HEK293 (cell line): ENCODE results near the gene HDDC3.
A peak's percentile ranks its signal among the peaks of the same experiment; 100 is the strongest.

Experiments used
- CTCF ChIA-PET: fragments of 350-600 bp; formaldehyde crosslinking; extraction: SDS; loops from one replicate; lab custom pipeline; 2021; ENCODE audit warnings: antibody characterized with exemption; lab: Yijun Ruan, JAX
- POLR2A ChIA-PET: fragments of 300-600 bp; formaldehyde crosslinking; extraction: SDS; loops from one replicate; lab custom pipeline; 2020; ENCODE audit warnings: antibody characterized with exemption, inconsistent platforms; lab: Yijun Ruan, JAX
- H3K27ac ChIP-seq: fragments of 200-500 bp; sonication (Bioruptor generic); 2 replicates; pipeline ENCODE4 v1.5.1; 2014; ENCODE audit warnings: low read depth, low read length, control low read depth, inconsistent platforms; ENCODE audit errors: extremely low read depth
- H3K36me3 ChIP-seq, 2 experiments: fragments of 200-500 bp in 1 of 2; sonication (Bioruptor generic) in 1 of 2; 1 replicate in 1 of 2; 2 replicates in 1 of 2; pipeline ENCODE4 v1.5.1; 2014 to 2017; ENCODE audit warnings: inconsistent platforms in 2 of 2, low read length in 2 of 2; ENCODE audit not compliant: control insufficient read depth in 2 of 2, insufficient read depth in 1 of 2
- H3K4me1 ChIP-seq: fragments of 200-500 bp; sonication (Bioruptor generic); 2 replicates; pipeline ENCODE4 v1.5.1; 2014; ENCODE audit warnings: mild to moderate bottlenecking, low read length, inconsistent platforms; ENCODE audit not compliant: control insufficient read depth, insufficient read depth
- H3K4me3 ChIP-seq: 2 replicates; pipeline ENCODE4 v1.5.1; 2011; ENCODE audit warnings: low read depth, mild to moderate bottlenecking, control low read depth, low read length, moderate library complexity
- H3K9me3 ChIP-seq: fragments of 200-500 bp; sonication (Bioruptor generic); 2 replicates; pipeline ENCODE4 v1.5.1; 2014; ENCODE audit warnings: low read depth, low read length, inconsistent platforms; ENCODE audit not compliant: control insufficient read depth, insufficient read depth
- GLI2 ChIP-seq: fragments of 450-650 bp; formaldehyde crosslinking; IDR thresholded peaks from 2 replicates; pipeline ENCODE4; 2017; ENCODE audit warnings: missing biosample characterization, missing genetic modification characterization, low read depth, borderline replicate concordance
- HOXD13 ChIP-seq: sonication (generic); formaldehyde crosslinking; IDR thresholded peaks from 2 replicates; pipeline ENCODE4 v1.8.0; 2022; ENCODE audit warnings: missing genetic modification reagents, borderline replicate concordance
- SP7 ChIP-seq: fragments of 450-650 bp; formaldehyde crosslinking; IDR thresholded peaks from 2 replicates; pipeline ENCODE4 v1.5.1; 2016; ENCODE audit warnings: missing biosample characterization, missing genetic modification characterization
- TCF7L2 ChIP-seq: IDR thresholded peaks from 2 replicates; pipeline ENCODE4 v1.6.1; 2011; ENCODE audit warnings: low read depth, mild to moderate bottlenecking, inconsistent platforms, low read length, moderate library complexity, borderline replicate concordance
- ZNF112 ChIP-seq: fragments of 450-650 bp; formaldehyde crosslinking; IDR thresholded peaks from 2 replicates; pipeline ENCODE4 v1.5.0; 2017; ENCODE audit warnings: missing biosample characterization, missing genetic modification characterization
- ZNF18 ChIP-seq: fragments of 450-650 bp; formaldehyde crosslinking; IDR thresholded peaks from 2 replicates; pipeline ENCODE4 v1.5.1; 2016; ENCODE audit warnings: missing biosample characterization, missing genetic modification characterization
- ZNF23 ChIP-seq: fragments of 450-650 bp; formaldehyde crosslinking; IDR thresholded peaks from 2 replicates; pipeline ENCODE4 v1.5.1; 2016; ENCODE audit warnings: missing biosample characterization, missing genetic modification characterization, borderline replicate concordance
- ZNF266 ChIP-seq: fragments of 450-650 bp; formaldehyde crosslinking; IDR thresholded peaks from 2 replicates; pipeline ENCODE4 v1.5.1; 2016; ENCODE audit warnings: missing biosample characterization, missing genetic modification characterization, low read depth
- ZNF274 ChIP-seq, 2 experiments: fragments of 200-500 bp in 1 of 2; fragments of 450-650 bp in 1 of 2; sonication (Bioruptor generic) in 1 of 2; formaldehyde crosslinking in 1 of 2; IDR thresholded peaks; 2 replicates each; pipeline versions ENCODE4 v1.5.1 to v1.6.1; 2014 to 2016; ENCODE audit warnings: borderline replicate concordance in 1 of 2, inconsistent platforms in 1 of 2, low read length in 1 of 2, missing biosample characterization in 1 of 2, missing genetic modification characterization in 1 of 2
- ZNF292 ChIP-seq: fragments of 450-650 bp; formaldehyde crosslinking; IDR thresholded peaks from 2 replicates; pipeline ENCODE4 v1.5.1; 2016; ENCODE audit warnings: low read depth, missing biosample characterization, missing genetic modification characterization, borderline replicate concordance
- ZNF391 ChIP-seq: fragments of 450-650 bp; formaldehyde crosslinking; IDR thresholded peaks from 2 replicates; pipeline ENCODE4 v1.5.1; 2016; ENCODE audit warnings: low read depth, missing biosample characterization, missing genetic modification characterization, borderline replicate concordance
- ZNF394 ChIP-seq: fragments of 450-650 bp; formaldehyde crosslinking; IDR thresholded peaks from 2 replicates; pipeline ENCODE4 v1.5.1; 2016; ENCODE audit warnings: missing biosample characterization, missing genetic modification characterization, mild to moderate bottlenecking, moderate library complexity, borderline replicate concordance
- ZNF423 ChIP-seq: fragments of 450-650 bp; formaldehyde crosslinking; IDR thresholded peaks from 2 replicates; pipeline ENCODE4 v1.5.1; 2016; ENCODE audit warnings: missing biosample characterization, missing genetic modification characterization
- ZNF488 ChIP-seq: fragments of 450-650 bp; formaldehyde crosslinking; IDR thresholded peaks from 2 replicates; pipeline ENCODE4 v1.5.1; 2016; ENCODE audit warnings: missing biosample characterization, missing genetic modification characterization
- ZNF501 ChIP-seq: fragments of 450-650 bp; formaldehyde crosslinking; IDR thresholded peaks from 2 replicates; pipeline ENCODE4 v1.5.1; 2016; ENCODE audit warnings: missing biosample characterization, missing genetic modification characterization
- ZNF701 ChIP-seq: fragments of 450-650 bp; formaldehyde crosslinking; IDR thresholded peaks from 2 replicates; pipeline ENCODE4 v1.5.1; 2016; ENCODE audit warnings: missing biosample characterization, missing genetic modification characterization
- TF ChIP-seq, protein P1 (sequence below): fragments of 450-650 bp; formaldehyde crosslinking; IDR thresholded peaks from 2 replicates; pipeline ENCODE4 v1.5.1; 2016; ENCODE audit warnings: missing biosample characterization, missing genetic modification characterization
- TF ChIP-seq, protein P2 (sequence below): fragments of 450-650 bp; formaldehyde crosslinking; conservative IDR thresholded peaks from 2 replicates; pipeline ENCODE4 v1.5.1; 2016; ENCODE audit warnings: low read depth, missing biosample characterization, missing genetic modification characterization
- TF ChIP-seq, protein P3 (sequence below): fragments of 450-650 bp; formaldehyde crosslinking; IDR thresholded peaks from 2 replicates; pipeline ENCODE4 v1.5.1; 2016; ENCODE audit warnings: missing biosample characterization, missing genetic modification characterization

HDDC3 gene

GRCh38 chr15:90932660-90932991 is 277 bp upstream of the HDDC3 start:
- Histone ChIP-seq H3K36me3 (peaks cover 10 to 15% of the 10 kb centered on the region in 2 experiments; a peak in 2 of 3 replicates), H3K9me3 (no peaks in the 10 kb centered on the region), H3K27ac (peak overlapping the region; percentile 2; the same call in 1 of the 2 replicates), H3K4me3 (no peak overlapping the region; the same call in 1 of the 2 replicates), H3K4me1 (0 out of 2 replicates have a peak, but pooled peaks cover 2% of the 10 kb centered on the region)
- CTCF ChIA-PET = interaction anchor here (0.6 to 11.7 kb wide), 48 partner anchors 9 to 1770 kb away, joined by 3 to 163 read pairs (median 5); partner anchors contain the start of genes MAN2A2, RCCD1 and VPS33B
- TF ChIP-seq SP7 = 0 out of 2 replicates have a peak, but pooled peaks have one; percentile 4
- 0 out of 2 replicates have a peak, but pooled peaks have one; percentile 28 for TF ChIP-seq ZNF701 (tag by site-specific recombination)
- TF ChIP-seq ZNF266 = no peak
- TF ChIP-seq ZNF501 (tag by site-specific recombination) = 0 out of 2 replicates have a peak, but pooled peaks have one; percentile 11
- TF ChIP-seq, protein P1, sequence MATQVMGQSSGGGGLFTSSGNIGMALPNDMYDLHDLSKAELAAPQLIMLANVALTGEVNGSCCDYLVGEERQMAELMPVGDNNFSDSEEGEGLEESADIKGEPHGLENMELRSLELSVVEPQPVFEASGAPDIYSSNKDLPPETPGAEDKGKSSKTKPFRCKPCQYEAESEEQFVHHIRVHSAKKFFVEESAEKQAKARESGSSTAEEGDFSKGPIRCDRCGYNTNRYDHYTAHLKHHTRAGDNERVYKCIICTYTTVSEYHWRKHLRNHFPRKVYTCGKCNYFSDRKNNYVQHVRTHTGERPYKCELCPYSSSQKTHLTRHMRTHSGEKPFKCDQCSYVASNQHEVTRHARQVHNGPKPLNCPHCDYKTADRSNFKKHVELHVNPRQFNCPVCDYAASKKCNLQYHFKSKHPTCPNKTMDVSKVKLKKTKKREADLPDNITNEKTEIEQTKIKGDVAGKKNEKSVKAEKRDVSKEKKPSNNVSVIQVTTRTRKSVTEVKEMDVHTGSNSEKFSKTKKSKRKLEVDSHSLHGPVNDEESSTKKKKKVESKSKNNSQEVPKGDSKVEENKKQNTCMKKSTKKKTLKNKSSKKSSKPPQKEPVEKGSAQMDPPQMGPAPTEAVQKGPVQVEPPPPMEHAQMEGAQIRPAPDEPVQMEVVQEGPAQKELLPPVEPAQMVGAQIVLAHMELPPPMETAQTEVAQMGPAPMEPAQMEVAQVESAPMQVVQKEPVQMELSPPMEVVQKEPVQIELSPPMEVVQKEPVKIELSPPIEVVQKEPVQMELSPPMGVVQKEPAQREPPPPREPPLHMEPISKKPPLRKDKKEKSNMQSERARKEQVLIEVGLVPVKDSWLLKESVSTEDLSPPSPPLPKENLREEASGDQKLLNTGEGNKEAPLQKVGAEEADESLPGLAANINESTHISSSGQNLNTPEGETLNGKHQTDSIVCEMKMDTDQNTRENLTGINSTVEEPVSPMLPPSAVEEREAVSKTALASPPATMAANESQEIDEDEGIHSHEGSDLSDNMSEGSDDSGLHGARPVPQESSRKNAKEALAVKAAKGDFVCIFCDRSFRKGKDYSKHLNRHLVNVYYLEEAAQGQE (tag by site-specific recombination) = peak; percentile 65
- POLR2A ChIA-PET = interaction anchor here (0.5 to 11.4 kb wide), 14 partner anchors 9 to 1900 kb away, joined by 3 to 179 read pairs (median 4); partner anchors contain the start of genes BLM, MAN2A2, RCCD1 and VPS33B

DNA sequence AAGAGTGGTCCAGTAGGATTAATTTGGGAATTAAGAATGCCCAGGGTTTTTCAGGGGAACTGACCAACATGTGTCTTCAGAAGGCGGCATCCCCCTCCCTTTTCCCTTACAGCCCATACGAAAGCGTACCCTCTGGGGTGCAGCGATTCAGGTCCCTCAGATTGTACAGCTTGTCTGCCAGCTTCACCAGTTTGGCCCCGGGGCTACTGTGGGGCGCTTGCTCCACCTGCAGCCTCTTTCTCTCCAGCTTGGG is 848 bp downstream of the HDDC3 start:
- H3K4me3 ChIP-seq = peak overlapping the region; percentile 87
- no peaks in the 10 kb centered on the region for H3K9me3 ChIP-seq
- ChIA-PET POLR2A (interaction anchor here (0.6 to 11.4 kb wide), 18 partner anchors 8 to 340 kb away, joined by 3 to 179 read pairs (median 4); partner anchors contain the start of genes BLM, MAN2A2, PRC1 and RCCD1), CTCF (interaction anchor here (0.6 to 11.7 kb wide), 41 partner anchors 8 to 730 kb away, joined by 3 to 163 read pairs (median 6); partner anchors contain the start of genes BLM, MAN2A2, RCCD1 and SEMA4B)
- peak overlapping the region; percentile 93 for H3K27ac ChIP-seq
- H3K36me3 ChIP-seq = peaks cover 0 to 5% of the 10 kb centered on the region in 2 experiments; a peak in 1 of 3 replicates
- H3K4me1 ChIP-seq = 0 out of 2 replicates have a peak, but pooled peaks cover 2% of the 10 kb centered on the region
- TF ChIP-seq ZNF488 (tag by site-specific recombination) (no peak), ZNF391 (tag by site-specific recombination) (no peak), ZNF394 (tag by site-specific recombination) (no peak), ZNF23 (no peak), TCF7L2 (no peak), ZNF423 (tag by site-specific recombination) (no peak), HOXD13 (CRISPR knock-in tag) (no peak), ZNF292 (no peak), ZNF18 (tag by site-specific recombination) (no peak), GLI2 (tag by site-specific recombination) (no peak), ZNF274 (IDR thresholded peaks at IDR 0.05; ENCODE audit: low read length) (no peak), ZNF274 (tag by site-specific recombination; IDR thresholded peaks at IDR 0.05; ENCODE audit: borderline replicate concordance) (no peak), ZNF112 (no peak)
- TF ChIP-seq, protein P2, sequence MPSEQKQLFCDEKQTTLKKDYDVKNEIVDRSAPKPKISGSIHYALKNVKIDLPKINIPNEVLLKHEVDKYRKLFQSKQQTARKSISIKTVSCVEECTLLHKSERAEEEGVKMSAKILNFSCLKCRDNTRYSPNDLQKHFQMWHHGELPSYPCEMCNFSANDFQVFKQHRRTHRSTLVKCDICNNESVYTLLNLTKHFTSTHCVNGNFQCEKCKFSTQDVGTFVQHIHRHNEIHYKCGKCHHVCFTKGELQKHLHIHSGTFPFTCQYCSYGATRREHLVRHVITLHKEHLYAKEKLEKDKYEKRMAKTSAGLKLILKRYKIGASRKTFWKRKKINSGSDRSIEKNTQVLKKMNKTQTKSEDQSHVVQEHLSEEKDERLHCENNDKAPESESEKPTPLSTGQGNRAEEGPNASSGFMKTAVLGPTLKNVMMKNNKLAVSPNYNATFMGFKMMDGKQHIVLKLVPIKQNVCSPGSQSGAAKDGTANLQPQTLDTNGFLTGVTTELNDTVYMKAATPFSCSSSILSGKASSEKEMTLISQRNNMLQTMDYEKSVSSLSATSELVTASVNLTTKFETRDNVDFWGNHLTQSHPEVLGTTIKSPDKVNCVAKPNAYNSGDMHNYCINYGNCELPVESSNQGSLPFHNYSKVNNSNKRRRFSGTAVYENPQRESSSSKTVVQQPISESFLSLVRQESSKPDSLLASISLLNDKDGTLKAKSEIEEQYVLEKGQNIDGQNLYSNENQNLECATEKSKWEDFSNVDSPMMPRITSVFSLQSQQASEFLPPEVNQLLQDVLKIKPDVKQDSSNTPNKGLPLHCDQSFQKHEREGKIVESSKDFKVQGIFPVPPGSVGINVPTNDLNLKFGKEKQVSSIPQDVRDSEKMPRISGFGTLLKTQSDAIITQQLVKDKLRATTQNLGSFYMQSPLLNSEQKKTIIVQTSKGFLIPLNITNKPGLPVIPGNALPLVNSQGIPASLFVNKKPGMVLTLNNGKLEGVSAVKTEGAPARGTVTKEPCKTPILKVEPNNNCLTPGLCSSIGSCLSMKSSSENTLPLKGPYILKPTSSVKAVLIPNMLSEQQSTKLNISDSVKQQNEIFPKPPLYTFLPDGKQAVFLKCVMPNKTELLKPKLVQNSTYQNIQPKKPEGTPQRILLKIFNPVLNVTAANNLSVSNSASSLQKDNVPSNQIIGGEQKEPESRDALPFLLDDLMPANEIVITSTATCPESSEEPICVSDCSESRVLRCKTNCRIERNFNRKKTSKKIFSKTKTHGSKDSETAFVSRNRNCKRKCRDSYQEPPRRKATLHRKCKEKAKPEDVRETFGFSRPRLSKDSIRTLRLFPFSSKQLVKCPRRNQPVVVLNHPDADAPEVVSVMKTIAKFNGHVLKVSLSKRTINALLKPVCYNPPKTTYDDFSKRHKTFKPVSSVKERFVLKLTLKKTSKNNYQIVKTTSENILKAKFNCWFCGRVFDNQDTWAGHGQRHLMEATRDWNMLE (tag by site-specific recombination) = no peak
- TF ChIP-seq, protein P3, sequence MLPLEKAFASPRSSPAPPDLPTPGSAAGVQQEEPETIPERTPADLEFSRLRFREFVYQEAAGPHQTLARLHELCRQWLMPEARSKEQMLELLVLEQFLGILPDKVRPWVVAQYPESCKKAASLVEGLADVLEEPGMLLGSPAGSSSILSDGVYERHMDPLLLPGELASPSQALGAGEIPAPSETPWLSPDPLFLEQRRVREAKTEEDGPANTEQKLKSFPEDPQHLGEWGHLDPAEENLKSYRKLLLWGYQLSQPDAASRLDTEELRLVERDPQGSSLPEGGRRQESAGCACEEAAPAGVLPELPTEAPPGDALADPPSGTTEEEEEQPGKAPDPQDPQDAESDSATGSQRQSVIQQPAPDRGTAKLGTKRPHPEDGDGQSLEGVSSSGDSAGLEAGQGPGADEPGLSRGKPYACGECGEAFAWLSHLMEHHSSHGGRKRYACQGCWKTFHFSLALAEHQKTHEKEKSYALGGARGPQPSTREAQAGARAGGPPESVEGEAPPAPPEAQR (tag by site-specific recombination) = no peak
